ENCODE results near the gene PTPRE.

DNA sequence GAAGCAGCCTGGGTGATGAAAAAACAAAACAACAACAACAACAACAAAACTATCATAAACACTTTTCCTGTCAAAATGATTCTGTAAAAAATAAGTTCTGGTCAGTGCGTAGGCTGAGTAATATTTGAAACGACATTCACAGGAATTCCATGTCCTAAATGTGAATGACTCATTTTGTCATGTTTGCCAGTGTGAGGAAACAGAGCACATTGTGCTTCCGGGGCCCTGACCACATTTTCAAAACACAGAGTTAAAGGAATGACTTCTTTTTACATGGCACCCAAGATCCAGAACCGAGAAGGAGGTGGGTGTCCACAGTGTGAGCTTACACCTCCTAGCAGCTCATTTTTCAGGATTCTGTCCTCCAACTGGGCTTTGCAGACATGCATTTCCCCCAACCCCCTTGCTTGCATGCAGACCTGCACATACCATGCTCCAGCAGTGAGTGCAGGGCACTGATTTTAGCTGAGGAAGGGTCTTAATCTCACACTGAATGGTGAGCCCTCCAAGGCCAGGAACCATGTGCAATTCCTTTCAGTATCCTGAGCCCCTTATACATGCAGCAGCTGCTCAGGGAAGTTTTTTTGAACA is 17.2 kb upstream of the PTPRE start:
- TF ChIP-seq, protein P1, sequence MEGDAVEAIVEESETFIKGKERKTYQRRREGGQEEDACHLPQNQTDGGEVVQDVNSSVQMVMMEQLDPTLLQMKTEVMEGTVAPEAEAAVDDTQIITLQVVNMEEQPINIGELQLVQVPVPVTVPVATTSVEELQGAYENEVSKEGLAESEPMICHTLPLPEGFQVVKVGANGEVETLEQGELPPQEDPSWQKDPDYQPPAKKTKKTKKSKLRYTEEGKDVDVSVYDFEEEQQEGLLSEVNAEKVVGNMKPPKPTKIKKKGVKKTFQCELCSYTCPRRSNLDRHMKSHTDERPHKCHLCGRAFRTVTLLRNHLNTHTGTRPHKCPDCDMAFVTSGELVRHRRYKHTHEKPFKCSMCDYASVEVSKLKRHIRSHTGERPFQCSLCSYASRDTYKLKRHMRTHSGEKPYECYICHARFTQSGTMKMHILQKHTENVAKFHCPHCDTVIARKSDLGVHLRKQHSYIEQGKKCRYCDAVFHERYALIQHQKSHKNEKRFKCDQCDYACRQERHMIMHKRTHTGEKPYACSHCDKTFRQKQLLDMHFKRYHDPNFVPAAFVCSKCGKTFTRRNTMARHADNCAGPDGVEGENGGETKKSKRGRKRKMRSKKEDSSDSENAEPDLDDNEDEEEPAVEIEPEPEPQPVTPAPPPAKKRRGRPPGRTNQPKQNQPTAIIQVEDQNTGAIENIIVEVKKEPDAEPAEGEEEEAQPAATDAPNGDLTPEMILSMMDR (conservative IDR thresholded peaks at IDR 0.05; ENCODE audit: low read length), result no peak
- TF ChIP-seq EZH2phosphoT487 (IDR thresholded peaks at IDR 0.05; ENCODE audit: borderline replicate concordance), result no peak

Data from Loucy (cell line).